GM18858 (cell line): Measurements from ENCODE around the gene KCNIP1.

ENCODE experiments used
- ATAC-seq: cut with Tn5 transposase; IDR thresholded peaks from one replicate; pipeline ENCODE4 v1.9.1; 2021; ENCODE audit not compliant: unreplicated experiment

The KCNIP1 gene

GRCh38 chr5:170562166-170562874, 58.5 kb downstream of the KCNIP1 start:
- ATAC-seq = no peak

- no peak for ATAC-seq
Measured at GRCh38 chr5:170562875-170563228, 59.0 kb downstream of the KCNIP1 start.

- ATAC-seq = no peak
Measured at GRCh38 chr5:170563824-170564567, 60.2 kb downstream of the KCNIP1 start.

GRCh38 chr5:170565072-170565471, 61.3 kb downstream of the KCNIP1 start:
- no peak for ATAC-seq

GRCh38 chr5:170569101-170569500, 65.3 kb downstream of the KCNIP1 start:
- no peak for ATAC-seq

GRCh38 chr5:170570476-170570875, 66.7 kb downstream of the KCNIP1 start:
- ATAC-seq = no peak

- ATAC-seq = no peak
Measured at GRCh38 chr5:170571281-170571731, 67.5 kb downstream of the KCNIP1 start.

GRCh38 chr5:170571875-170572852, 68.3 kb downstream of the KCNIP1 start:
- peak; percentile 84 for ATAC-seq

GRCh38 chr5:170573114-170573513, 69.3 kb downstream of the KCNIP1 start:
- no peak for ATAC-seq

- no peak for ATAC-seq
Measured at GRCh38 chr5:170573660-170574059, 69.8 kb downstream of the KCNIP1 start.

GRCh38 chr5:170576602-170577535, 73.0 kb downstream of the KCNIP1 start:
- no peak for ATAC-seq

- ATAC-seq = no peak
Measured at GRCh38 chr5:170579601-170580000, 75.8 kb downstream of the KCNIP1 start.

GRCh38 chr5:170581211-170581610, 77.4 kb downstream of the KCNIP1 start:
- ATAC-seq = no peak

- ATAC-seq = no peak
Measured at GRCh38 chr5:170582644-170583330, 79.0 kb downstream of the KCNIP1 start.

GRCh38 chr5:170584003-170584402, 80.2 kb downstream of the KCNIP1 start:
- ATAC-seq = no peak

GRCh38 chr5:170584450-170585058, 80.7 kb downstream of the KCNIP1 start:
- no peak for ATAC-seq

- ATAC-seq = no peak
Measured at GRCh38 chr5:170585273-170585948, 81.6 kb downstream of the KCNIP1 start.

- ATAC-seq = no peak
Measured at GRCh38 chr5:170587808-170588207, 84.0 kb downstream of the KCNIP1 start.

- ATAC-seq = no peak
Measured at GRCh38 chr5:170589643-170590042, 85.8 kb downstream of the KCNIP1 start.
